Kasumi-1 (cell line): ENCODE data around the gene COL4A4.
"Not testable (repeated sequence)": the region's sequence is repeated elsewhere in the genome, so short reads cannot be mapped to it uniquely, and the experiment has no call there.

Experiments used
- DNase-seq, 2 experiments: peaks; one replicate each; lab custom pipeline; 2025; lab: John Stamatoyannopoulos, UW

Gene COL4A4

DNA sequence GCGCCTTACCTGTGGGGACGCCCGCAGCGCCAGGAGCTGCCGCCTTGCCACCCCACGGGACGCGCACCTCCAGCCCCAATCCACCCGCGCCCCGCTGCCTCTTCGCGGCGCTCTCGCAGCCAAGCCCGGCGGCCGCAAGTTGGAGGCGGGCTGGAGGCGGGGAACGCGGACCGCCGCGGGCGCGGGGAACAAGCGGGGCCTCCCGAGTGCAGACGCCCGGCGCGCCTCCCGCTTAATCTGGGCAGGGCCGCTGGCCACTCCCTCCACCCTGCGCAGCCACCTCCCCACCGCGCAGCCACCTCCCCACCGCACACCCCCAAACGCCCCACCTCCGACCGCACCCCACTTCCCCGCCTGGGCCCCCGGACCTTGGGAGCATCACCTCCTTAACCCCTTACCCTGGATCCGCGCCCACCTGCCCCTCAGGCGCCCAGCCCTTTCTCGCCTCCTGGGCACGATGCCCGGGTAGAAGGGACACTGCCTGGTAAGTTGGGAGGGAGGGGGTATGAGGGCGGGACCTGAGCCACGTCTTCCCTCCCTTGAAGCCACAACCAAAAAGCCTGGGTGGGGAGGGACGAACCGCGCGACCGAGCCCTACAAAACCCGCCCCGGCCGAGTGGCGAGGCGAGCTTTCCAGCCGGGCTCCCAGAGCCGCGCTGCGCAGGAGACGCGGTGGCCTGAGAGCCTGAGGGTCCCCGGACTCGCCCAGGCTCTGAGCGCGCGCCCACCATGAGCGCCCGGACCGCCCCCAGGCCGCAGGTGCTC lies at the start of gene COL4A4, which contains the start of gene COL4A3:
TSS of gene COL4A4 (minus strand) at position 208 of the 765 bp plus-strand sequence. CDS start 16,722 bp downstream, outside the sequence.
TSS of gene COL4A3 (plus strand) at position 627 of the 765 bp plus-strand sequence. CDS start at position 730, 103 bp downstream.
- DNase-seq = no peak

DNA sequence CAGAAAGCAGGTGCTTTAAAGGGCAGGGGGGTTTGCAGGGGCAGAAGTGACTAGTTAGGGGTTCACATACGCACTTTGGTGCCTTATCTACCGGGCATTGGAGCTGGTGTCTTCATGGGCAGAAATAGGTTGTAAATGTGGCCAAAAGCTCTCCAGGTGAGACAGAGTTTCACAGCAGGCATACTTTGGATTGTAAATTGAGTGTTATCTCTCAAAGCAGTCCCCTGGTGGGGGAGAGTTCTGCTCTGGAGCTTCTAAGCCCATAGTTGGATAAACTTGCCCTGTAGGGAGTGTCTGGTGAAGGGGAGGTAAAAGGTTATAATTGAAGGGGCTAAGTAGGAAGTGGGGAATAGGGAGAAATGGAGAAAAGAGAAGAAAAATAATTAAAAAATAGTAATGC lies 43.6 kb upstream of the COL4A4 start:
- DNase-seq = no peak

DNA sequence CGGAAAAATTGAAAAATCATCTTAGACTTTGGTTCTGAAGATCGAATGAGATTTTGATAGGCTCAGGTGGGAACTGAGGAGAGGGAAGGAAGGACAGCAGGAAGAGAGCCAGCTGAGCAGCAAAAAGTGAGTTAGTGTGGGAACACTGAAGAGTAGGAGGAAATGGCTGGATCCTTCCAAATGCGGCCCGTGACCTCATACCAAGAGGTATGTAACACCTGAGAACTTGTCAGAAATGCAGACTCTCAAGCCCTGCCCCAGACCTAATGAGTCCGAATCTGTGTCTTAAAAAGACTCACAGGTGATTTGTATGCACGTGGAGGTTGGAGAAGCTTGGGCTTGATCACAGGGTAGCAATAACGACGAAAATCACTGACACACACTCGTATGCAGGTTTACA lies 42.4 kb upstream of the COL4A4 start:
- DNase-seq = no peak

DNA sequence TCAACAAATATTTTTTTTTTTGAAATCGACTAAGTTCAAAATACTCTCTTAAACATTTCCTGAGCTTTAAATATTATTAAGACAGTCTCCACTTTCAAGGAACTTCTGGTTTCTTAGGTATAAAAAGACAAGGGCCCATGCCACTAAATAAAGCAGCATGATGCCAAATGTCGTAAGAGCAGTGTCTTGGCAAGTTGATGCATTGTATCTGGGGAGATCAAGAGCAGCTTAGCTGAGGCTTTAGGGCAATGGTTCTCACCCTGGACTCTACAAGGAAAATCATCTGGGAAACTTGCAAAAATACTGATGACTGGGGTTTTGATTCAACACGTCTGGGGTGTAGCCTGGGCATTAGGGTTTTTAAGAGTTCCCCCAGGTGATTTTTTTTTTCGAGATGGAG lies 41.7 kb upstream of the COL4A4 start:
- DNase-seq = no peak

DNA sequence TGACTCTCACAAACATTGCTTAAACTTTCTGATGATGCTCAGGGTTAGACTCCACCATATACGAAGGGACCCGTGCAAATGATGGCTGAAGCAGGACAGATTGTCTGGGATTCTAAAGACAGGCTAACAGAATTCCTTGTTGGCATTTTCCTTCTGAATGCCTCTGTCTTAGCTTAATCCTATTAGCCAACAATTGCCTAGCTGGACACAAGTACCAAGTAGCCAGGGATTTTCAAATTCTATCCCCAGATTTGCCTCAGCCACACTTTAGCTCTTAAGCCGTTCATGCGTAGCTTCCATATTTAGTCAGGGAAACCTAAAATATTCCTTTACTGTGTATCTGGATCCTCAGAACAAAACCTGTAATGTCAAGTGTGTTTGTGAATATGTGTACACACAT lies 40.4 kb upstream of the COL4A4 start:
- no peak for DNase-seq

DNA sequence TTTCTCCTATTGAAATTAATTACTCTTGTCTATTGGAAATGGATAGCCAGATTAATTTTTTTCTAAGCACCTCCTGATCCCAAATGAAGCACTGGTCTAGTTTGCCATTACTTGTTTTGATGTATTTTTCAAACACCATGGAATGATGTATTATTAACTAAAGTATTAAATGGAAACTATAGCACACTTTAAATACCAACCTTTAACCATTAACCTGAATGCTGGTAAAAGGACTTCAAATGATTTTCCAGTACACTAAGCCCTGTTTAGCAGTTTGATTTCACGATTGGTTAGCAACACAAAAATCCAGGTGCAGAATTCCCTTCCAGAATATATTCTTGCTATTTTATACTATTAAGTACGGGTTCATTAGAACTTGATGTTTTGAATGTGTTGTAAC lies 37.8 kb upstream of the COL4A4 start:
- no peak for DNase-seq

DNA sequence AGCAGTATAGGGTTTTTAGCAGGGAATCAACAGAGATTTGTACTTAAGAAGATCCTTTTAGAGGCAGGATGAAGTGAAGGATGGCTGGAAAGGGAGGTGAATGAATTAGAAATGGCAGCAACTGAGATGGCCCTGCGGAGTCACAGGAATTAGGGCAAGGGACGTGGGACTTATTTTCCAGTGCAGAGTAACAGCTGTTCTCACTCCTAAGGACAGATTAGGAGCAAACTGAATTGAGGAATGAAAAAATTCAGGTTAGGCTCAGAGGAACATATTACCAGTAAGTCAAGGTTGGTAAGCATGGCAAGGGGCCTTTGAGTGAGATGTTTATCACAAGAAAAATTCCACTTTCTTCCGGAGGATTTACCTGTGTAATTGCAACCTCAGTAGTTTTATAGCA lies 34.9 kb upstream of the COL4A4 start:
- no peak for DNase-seq

DNA sequence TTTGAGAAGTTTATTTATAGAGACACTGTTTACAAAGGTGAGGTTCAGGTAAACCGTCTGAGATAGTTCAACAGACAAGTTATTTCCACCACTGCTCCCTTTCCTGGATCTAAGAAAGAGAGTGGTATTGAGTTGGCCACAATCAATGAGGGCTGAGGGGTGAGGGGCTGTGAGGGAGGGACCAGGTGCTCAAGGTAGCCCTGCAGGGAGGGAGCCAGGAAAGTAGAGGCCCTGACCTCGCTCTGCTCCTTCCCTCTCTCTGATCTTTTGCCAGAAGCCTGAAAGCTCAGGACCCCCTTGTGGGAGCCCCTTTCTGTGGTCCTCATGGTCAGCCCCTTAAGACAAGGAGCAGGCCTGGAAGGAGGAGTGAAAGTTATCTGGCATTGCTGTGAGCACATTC lies 30.2 kb upstream of the COL4A4 start:
- DNase-seq = no peak

DNA sequence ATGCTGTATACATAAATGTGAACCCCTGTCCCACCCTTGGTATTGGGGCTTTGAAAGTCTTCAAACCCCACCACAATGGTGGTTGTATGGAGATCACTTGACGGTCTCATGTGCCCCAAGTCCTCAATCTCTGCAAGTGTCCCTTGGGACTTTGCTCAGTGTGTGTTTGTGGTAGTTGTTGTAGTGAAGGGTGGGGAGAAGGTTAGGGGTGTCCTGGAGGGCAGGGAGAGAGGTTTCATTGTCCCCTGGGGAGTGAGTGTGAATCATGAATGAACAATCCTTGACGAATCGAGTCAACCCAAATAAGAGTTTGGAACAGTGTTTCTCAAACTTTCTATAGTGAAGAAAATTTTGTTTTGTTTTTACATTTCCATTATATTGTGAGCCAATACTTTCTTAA lies 28.5 kb upstream of the COL4A4 start:
- DNase-seq = no peak

DNA sequence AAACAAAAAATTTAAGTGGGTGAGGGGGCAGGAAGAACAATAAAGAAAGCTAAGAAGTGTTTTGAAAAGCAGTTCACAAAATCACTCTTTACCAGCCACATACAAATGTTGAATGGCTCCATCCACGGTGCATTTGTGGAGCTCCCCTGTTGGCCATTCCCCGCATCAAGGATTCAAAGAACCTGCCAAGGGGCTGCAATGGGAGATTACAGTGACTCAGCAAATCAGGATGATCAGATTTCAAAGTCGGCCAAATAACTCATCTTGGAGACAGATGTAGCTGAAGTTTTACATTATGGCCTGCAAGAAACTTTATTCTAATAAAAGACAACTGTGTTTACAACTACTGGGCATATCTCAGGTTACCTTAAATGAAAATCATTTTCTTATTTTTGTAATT lies 27.4 kb upstream of the COL4A4 start:
- no peak for DNase-seq

DNA sequence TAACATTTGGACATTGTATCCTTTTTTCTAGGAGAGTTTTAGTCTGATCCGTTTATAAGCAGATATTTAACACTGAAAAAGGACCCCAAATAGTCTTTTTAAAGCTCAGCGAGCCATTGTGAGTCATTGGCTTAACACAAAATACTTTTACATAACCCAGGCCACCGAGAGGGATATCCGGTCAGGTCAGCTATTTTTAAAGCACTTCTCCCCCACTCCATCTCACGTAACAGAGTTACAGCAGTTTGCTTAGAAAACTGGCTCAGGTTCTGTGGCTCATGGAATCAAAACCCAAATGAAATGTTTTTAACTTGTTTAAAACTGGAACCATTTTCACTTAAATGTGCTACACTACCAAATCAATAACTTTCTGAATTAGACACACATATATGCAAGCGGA lies 24.3 kb upstream of the COL4A4 start:
- no peak for DNase-seq

DNA sequence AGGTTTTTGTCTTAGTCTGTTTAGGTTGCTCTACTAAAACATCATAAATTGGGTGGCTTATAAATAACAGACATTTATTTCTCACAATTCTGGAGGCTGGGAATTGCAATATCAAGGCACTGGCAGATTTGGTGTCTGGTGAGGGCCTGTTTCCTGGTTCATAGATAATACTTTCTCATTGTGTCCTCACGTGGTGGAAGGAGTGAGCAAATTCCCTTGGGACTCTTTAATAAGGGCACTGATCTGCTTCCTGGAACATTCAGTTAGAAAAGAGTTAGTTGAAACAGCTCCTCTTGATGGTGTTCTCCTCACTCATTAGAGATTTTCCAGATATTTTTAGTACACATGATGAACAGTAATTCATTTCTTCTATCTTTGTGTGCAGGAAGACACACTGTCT lies 22.7 kb upstream of the COL4A4 start:
- no peak for DNase-seq

DNA sequence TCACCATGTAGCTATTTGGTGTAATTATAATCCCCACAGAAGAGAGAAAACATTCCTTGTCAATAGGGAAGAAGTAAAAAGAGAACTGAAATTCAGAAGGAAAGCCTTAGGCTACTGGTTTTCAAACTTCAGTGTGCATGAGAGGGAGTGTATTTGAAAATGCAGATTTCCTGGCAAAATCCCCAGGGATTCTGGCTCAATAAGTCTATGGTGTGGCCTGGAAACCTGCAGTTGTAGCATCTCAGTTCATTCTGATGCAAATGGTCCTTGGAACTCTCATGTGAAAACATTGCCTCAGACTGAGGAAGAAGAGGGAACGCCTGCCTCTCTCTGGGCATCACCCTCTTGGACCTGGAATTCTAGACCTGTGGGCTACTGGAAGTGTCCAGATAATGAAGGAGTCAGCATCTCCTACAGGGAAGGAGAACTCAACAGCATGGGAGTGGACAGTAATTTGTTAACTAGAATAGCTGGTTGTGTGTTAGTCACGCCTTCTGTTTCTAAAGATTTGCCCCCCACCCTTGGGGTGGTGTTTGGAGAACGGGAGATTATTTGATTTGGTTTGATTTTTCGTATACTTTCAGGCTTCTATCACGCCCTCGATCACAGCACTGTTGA lies 21.7 kb upstream of the COL4A4 start:
- no peak for DNase-seq

DNA sequence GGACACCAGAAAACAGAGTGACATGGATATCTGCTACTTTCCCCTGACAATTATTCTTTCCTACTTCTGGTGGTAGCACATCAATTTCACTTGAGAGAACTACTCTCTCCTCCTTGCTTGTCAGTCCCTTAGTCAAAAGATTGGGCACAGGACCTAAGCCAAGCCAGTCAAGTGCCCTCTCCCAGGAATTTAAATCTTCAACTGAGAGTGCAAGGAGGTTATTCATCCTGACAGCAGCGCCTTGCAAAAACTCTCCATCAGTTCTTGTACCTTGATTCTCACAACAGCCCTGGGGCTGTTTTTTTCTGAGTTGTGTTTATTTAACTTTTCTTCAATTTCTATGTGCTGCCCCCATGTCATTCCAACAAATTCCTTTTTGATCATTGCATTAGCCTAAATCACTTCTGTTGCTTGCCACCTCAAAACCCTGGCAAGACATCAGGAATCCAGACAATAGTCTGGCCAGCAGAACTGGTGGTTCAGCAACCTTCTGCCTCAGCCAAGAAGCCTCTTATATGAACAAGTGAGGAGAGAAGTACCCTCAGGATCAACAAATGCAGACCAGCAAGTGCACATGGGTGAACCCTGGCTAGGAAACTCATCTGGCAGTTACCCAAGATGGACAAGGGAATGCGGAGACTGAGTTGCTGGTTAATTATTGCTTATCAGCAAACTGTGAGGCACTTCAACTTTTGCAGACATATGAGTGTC lies 19.8 kb upstream of the COL4A4 start:
- no peak for DNase-seq

DNA sequence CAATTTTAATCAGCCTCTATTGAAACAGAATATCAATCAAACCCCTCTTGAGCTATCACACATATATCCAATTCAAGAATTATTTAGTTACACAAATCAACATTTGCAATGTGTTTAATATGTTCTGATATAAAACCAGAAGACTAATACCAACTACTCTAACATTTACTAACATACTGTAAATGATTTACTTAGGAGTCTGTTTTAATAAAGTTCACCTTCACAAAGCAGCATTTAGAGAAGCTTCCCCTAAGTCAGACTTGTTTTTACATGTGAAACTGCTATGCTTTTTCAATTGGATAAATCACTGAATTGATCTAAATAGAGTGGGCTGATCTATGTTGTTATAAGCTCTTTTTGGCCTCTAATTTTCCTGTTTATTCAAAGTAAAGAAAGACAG lies 18.8 kb upstream of the COL4A4 start:
- DNase-seq = no peak

DNA sequence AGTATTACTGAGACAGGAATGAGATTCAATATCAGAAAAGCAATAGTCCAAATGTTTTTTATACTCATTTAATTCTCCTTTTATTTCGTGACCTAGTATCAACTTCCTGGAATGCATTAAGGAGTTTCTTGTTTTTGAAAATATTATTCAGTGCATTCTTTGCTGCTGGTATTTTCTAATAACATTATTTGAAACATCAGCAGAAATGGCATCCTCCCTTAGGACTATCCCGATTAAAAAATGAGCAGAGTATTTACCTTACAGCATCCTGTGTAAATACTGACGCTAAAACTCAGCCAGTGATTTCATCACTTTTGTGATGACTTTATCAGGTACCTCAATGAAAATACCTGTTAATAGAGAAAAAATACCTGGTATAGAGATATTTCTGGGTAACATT lies 16.8 kb upstream of the COL4A4 start:
- no peak for DNase-seq

DNA sequence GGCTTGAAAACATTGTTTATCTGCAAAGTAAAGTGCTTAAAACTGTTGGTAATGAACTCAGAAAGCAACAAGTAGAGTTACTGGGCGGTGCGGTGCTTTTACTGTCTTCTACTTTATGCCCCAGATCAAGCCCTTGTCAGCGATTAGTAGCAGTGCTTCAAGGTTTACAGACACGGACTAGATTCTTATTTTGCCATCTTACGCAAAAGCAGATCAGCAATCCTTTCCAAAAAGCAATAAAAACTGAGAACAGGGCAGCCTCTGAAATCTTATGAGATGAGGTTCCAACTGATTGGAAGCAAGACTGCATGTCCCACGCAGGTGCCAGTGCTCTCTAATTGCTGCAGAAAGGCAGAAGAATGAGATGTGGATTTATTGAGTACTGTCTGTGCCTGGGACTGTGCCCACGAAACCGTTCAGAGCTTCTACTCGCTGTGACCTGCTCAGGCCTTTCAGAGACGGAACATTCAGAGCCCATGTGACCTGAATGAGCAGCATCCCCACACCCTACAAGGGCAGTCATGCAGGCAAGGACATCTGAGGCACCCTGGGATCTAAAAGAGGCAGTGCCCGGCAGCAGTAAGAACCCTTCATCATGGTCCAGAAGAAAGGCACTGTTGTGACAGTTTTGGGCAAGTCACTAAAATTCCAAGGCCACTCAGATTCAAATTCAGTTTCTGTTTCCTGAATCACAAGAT lies 16.1 kb upstream of the COL4A4 start:
- DNase-seq = no peak

DNA sequence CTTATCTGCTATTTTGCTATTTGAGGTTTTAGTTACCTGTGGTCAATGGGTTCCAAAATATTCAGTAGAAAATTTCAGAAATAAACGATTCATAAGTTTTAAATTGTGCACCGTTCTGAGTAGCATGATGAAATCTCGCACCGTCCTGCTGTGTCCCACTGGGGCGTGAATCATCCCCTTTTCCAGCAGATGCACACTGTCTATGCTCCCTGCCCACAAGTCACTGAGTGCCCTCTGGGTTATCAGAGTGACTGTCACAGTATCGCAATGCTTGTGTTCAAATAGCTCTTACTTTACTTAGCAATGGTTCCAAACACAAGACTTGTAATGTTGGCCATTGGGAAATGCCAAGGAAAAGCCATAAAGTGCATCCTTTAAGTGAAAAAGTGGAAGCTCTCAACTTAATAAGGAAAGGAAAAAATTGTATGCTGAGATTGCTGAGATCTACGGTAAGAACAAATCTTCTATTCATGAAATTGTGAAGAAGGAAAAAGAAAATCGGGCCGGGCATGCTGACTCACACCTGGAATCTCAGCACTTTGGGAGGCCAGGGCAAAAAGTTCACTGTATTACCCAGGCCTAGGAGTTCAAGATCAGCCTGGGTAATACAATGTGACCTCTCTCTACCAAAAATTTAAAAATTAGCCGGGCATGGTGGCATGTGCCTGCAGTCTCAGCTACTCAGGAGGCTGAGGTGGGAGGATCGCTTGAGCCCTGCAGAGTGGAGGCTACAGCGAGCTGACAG lies 13.8 kb upstream of the COL4A4 start:
- no peak for DNase-seq

DNA sequence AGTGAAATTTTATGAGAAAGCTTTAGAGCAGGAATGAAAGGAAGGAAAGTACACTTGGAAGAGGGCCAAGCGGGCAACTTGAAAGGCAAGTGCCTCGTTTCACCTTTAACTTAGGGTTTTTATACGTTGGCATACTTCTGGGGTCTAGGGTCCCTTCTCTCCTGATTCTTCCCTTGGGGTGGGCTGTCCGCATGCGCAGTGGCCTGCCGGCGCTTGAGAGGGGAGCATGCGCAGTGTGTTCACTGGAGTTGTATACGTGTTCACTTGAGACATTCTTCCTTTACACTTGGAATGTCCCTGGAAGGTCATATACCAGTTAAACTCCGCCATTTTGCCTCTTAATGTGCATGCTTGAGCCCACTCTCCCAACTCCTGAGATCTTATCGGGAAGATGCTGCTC lies 7.8 kb upstream of the COL4A4 start:
- DNase-seq = not testable (repeated sequence)

DNA sequence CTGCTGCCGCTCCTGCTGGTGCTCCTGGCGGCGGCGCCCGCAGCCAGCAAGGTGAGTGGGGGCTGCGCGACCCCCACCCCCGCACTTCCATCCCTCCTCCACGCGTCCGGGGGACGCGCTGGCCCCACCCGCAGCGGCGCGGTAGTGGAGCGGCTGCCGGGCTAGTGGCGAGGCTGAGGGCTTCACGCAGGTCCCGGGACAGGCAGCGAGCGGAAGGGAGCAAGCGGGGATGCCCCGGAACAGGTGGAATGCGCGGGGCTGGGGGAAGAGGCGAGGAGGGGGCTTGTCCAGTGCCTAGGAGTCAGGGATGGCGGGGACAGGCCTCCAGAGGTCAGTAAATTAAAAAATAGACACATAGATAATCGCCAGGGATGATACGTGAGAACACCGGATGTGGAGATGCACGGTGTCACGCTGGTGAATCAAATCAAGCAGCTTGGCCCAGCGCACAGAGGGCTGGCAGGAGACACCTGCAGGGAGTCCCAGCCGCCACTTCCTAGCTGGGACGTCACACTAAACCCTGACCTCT lies 822 bp upstream of the COL4A4 start:
- no peak for DNase-seq

DNA sequence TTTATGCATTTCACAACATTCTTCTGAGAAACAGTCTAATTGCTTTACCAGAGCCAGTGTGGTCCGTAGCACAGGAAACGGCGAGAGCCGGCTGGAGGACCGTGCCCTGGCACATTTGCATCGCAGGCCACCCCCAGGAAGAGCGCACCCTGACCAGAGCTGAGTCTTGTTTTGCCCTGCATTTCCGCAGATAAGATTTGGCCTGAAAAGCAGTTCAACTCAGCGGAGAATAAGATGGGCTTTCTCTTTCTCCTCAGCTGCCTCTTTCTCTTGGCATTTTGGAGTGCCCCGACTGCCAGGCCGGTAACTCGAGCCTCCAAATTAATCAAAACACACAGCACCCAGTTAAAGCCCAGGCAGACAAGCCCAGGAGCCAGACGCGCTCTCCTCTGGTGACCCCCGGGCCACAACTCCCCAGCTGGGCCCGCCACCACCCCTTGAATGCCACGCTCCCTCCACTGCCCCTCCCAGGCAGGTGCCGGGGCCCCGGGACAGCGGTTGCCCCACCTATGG lies 464 bp downstream of the COL4A4 start:
- no peak for DNase-seq
